K562 (cell line): ENCODE results near the gene HMGA1. TPM values are rescaled to one million over a fixed set of nuclear protein-coding genes. Genes with fewer than 3 reads are reported as not detected.

Source experiments
- COPS2 ChIP-seq: fragments of 450-650 bp; conservative IDR thresholded peaks from 2 replicates; pipeline ENCODE4 v1.6.1; 2016; ENCODE audit warnings: mild to moderate bottlenecking, moderate library complexity
- DNMT1 ChIP-seq: fragments of 450-650 bp; IDR thresholded peaks from 2 replicates; pipeline ENCODE4 v1.6.1; 2016; ENCODE audit warnings: antibody characterized with exemption, mild to moderate bottlenecking
- EP400 ChIP-seq: fragments of 450-650 bp; IDR thresholded peaks from 2 replicates; pipeline ENCODE4 v1.6.1; 2017; ENCODE audit warnings: antibody characterized with exemption, mild to moderate bottlenecking, moderate library complexity
- FOXA1 ChIP-seq: fragments of 450-650 bp; IDR thresholded peaks from 2 replicates; pipeline ENCODE4 v1.6.1; 2016; ENCODE audit warnings: mild to moderate bottlenecking, borderline replicate concordance
- GMEB1 ChIP-seq: fragments of 250-450 bp; sonication (Bioruptor Pico); IDR thresholded peaks from 2 replicates; pipeline ENCODE4 v1.4.0; 2020; ENCODE audit warnings: mild to moderate bottlenecking
- GTF2F1 ChIP-seq: IDR thresholded peaks from 2 replicates; pipeline ENCODE4 v1.6.1; 2011; ENCODE audit warnings: low read depth, low read length, improper control_type of control experiment
- HDAC1 ChIP-seq, 2 experiments: fragments of 450-650 bp; IDR thresholded peaks; 2 replicates each; pipeline ENCODE4 v1.6.1; 2016 to 2017; ENCODE audit warnings: inconsistent platforms in 1 of 2, mild to moderate bottlenecking in 1 of 2, moderate library complexity in 1 of 2
- IFI16 ChIP-seq: fragments of 250-450 bp; sonication (Bioruptor Pico); IDR thresholded peaks from 2 replicates; pipeline ENCODE4 v2.1.2; 2022; ENCODE audit warnings: mild to moderate bottlenecking, inconsistent platforms
- IRF9 ChIP-seq: fragments of 450-650 bp; IDR thresholded peaks from 2 replicates; pipeline ENCODE4 v1.6.1; 2016; ENCODE audit warnings: missing biosample characterization, missing genetic modification characterization
- KLF1 ChIP-seq: fragments of 450-650 bp; IDR thresholded peaks from 2 replicates; pipeline ENCODE4 v1.6.1; 2016; ENCODE audit warnings: missing genetic modification characterization, missing compliant biosample characterization
- NCOA6 ChIP-seq: fragments of 450-650 bp; IDR thresholded peaks from 2 replicates; pipeline ENCODE4 v1.6.1; 2017; ENCODE audit warnings: mild to moderate bottlenecking
- POLR2B ChIP-seq: fragments of 450-650 bp; IDR thresholded peaks from 2 replicates; pipeline ENCODE4 v1.6.1; 2018; ENCODE audit warnings: low read depth; ENCODE audit not compliant: partially characterized antibody
- PRMT5 ChIP-seq: sonication (generic); formaldehyde crosslinking; IDR thresholded peaks from 2 replicates; pipeline ENCODE4 v1.5.0; 2020; ENCODE audit warnings: missing genetic modification reagents
- PYGO2 ChIP-seq: fragments of 450-650 bp; IDR thresholded peaks from 2 replicates; pipeline ENCODE4 v1.6.1; 2016; ENCODE audit warnings: mild to moderate bottlenecking, missing genetic modification characterization, moderate library complexity, missing compliant biosample characterization
- RBM39 ChIP-seq: fragments of 200-400 bp; formaldehyde crosslinking; optimal IDR thresholded peaks from 2 replicates; pipeline ENCODE3; 2018; ENCODE audit warnings: low read depth, low read length
- RNF219 ChIP-seq: fragments of 250-450 bp; sonication (Bioruptor Pico); IDR thresholded peaks from 2 replicates; pipeline ENCODE4 v1.5.0; 2022; ENCODE audit warnings: mild to moderate bottlenecking
- SIX5 ChIP-seq, 2 experiments: IDR thresholded peaks; 2 replicates each; pipeline ENCODE4 v1.6.1; 2011; ENCODE audit warnings: low read length in 2 of 2, borderline replicate concordance in 1 of 2, low read depth in 1 of 2, mild to moderate bottlenecking in 1 of 2, moderate library complexity in 1 of 2; ENCODE audit not compliant: insufficient read depth in 1 of 2
- SRSF3 ChIP-seq: fragments of 200-400 bp; formaldehyde crosslinking; IDR thresholded peaks from 2 replicates; pipeline ENCODE4 v1.6.1; 2016; ENCODE audit warnings: mild to moderate bottlenecking, low read length, moderate library complexity; ENCODE audit not compliant: insufficient read depth
- UBTF ChIP-seq, 2 experiments: IDR thresholded peaks; 2 replicates each; pipeline ENCODE4 v1.6.1; 2012; ENCODE audit warnings: improper control_type of control experiment in 2 of 2, low read depth in 2 of 2, low read length in 2 of 2, borderline replicate concordance in 1 of 2
- ZC3H4 ChIP-seq: sonication (generic); formaldehyde crosslinking; IDR thresholded peaks from 2 replicates; pipeline ENCODE4 v1.9.0; 2021; ENCODE audit warnings: missing genetic modification reagents, borderline replicate concordance
- ZKSCAN1 ChIP-seq: fragments of 150-350 bp; IDR thresholded peaks from 2 replicates; pipeline ENCODE4 v1.6.1; 2016; ENCODE audit warnings: low read depth, low read length
- ZNF143 ChIP-seq: sonication (generic); formaldehyde crosslinking; IDR thresholded peaks from 2 replicates; pipeline ENCODE4 v1.9.0; 2022; ENCODE audit warnings: mild to moderate bottlenecking, missing genetic modification reagents
- polyA plus RNA-seq, 8 experiments: library from polyadenylated mRNA; depleted of rRNA in 4 of 8; stranded (reverse) in 5 of 8; unstranded in 3 of 8; fragments of >200 nt; fragmentation: Nextera tagmentation in 2 of 8; fragmentation: Illumina TruSeq in 1 of 8; extraction: Ambion mirVana in 2 of 8; extraction: Trizol in 1 of 8; gene quantifications; 2 replicates each; pipeline versions ENCODE4 v1.2.1 to v1.2.3, GENCODE V29; 2011 to 2014; ENCODE audit warnings: inconsistent platforms in 1 of 8, missing spikeins in 1 of 8
- total RNA-seq, 7 experiments: library from RNA; depleted of rRNA in 6 of 7; stranded (reverse); fragments of >200 nt in 6 of 7; fragmentation: Illumina TruSeq in 2 of 7; extraction: Trizol in 2 of 7; gene quantifications; 2 replicates each; pipeline versions ENCODE4 v1.2.1 to v1.2.3, GENCODE V29; 2011 to 2021; ENCODE audit warnings: low replicate concordance in 1 of 7

Gene HMGA1
- total and polyA plus RNA-seq, 9 of the 15 experiments (the other 6 are each of a cell fraction or from before 2014, with no cell fraction given): 27.8 to 1,947 (median 594) TPM

- TF ChIP-seq ZC3H4 (CRISPR knock-in tag): no peak
- no peak for TF ChIP-seq COPS2
- no peak for TF ChIP-seq RBM39
- TF ChIP-seq EP400: peak; percentile 38; the same call in 1 of the 2 replicates
- no peak for TF ChIP-seq RNF219 (CRISPR knock-in tag)
- no peak for TF ChIP-seq SIX5 (IDR thresholded peaks at IDR 0.05; ENCODE audit: borderline replicate concordance in 1 of 2, insufficient read depth in 1 of 2, low read depth in 1 of 2, low read length in 2 of 2)
- TF ChIP-seq DNMT1: no peak
- no peak for TF ChIP-seq NCOA6
- TF ChIP-seq HDAC1 (IDR thresholded peaks at IDR 0.05): peak in 1 of 2 experiments; percentile 44; a peak in 1 of 4 replicates
- no peak for TF ChIP-seq GTF2F1
- TF ChIP-seq FOXA1: no peak
- no peak for TF ChIP-seq KLF1 (tag)
- TF ChIP-seq IFI16 (CRISPR knock-in tag): no peak
- TF ChIP-seq IRF9 (tag): no peak
- TF ChIP-seq POLR2B: no peak
- TF ChIP-seq PYGO2 (tag): no peak
- no peak for TF ChIP-seq ZNF143 (CRISPR knock-in tag)
- no peak for TF ChIP-seq SRSF3
- TF ChIP-seq ZKSCAN1: no peak
- TF ChIP-seq PRMT5 (CRISPR knock-in tag): no peak
- TF ChIP-seq UBTF (IDR thresholded peaks at IDR 0.05; ENCODE audit: borderline replicate concordance in 1 of 2, low read depth in 2 of 2, low read length in 2 of 2): no peak
- TF ChIP-seq GMEB1 (CRISPR knock-in tag): no peak
Observed at GRCh38 chr6:34284563-34285447, 48.1 kb downstream of the HMGA1 start (continued).
